Measurements from ENCODE around the gene FNIP2. TPM values are rescaled to one million over a fixed set of nuclear protein-coding genes. Genes with fewer than 3 reads are reported as not detected.
"Not testable (repeated sequence)": the region's sequence is repeated elsewhere in the genome, so short reads cannot be mapped to it uniquely, and the experiment has no call there.

The FNIP2 gene
- polyA plus RNA-seq, 1 experiment, result 14.8 TPM

GRCh38 chr4:158891256-158891655, 122.4 kb downstream of the FNIP2 start:
- POLR2A ChIA-PET, result no interaction called here
- CTCF ChIA-PET, result no interaction called here

GRCh38 chr4:158894826-158895225, 126.0 kb downstream of the FNIP2 start:
- ChIA-PET CTCF (no interaction called here), POLR2A (no interaction called here)
- Histone ChIP-seq H3K27me3 (ENCODE audit: control insufficient read depth, insufficient read depth, low read length) (no peaks in the 10 kb centered on the region), H3K4me3 (ENCODE audit: low read depth, low read length) (no peak overlapping the region), H3K36me3 (ENCODE audit: control insufficient read depth, insufficient read depth, low read length) (no peaks in the 10 kb centered on the region)
- no peak for DNase-seq (ENCODE audit: low read depth)
- no peak for TF ChIP-seq CTCF (IDR thresholded peaks at IDR 0.05; ENCODE audit: insufficient read depth, low read depth, low read length)

More at GRCh38 chr4:158891256-158891655, 122.4 kb downstream of the FNIP2 start:
- H3K36me3 ChIP-seq (ENCODE audit: control insufficient read depth, insufficient read depth, low read length), result no peaks in the 10 kb centered on the region; the same call in 1 of the 2 replicates
- TF ChIP-seq CTCF (IDR thresholded peaks at IDR 0.05; ENCODE audit: insufficient read depth, low read depth, low read length), result no peak
- DNase-seq (ENCODE audit: low read depth), result no peak
- H3K4me3 ChIP-seq (ENCODE audit: low read depth, low read length), result no peak overlapping the region
- H3K27me3 ChIP-seq (ENCODE audit: control insufficient read depth, insufficient read depth, low read length), result no peaks in the 10 kb centered on the region

GRCh38 chr4:158895797-158896576, 127.2 kb downstream of the FNIP2 start:
- ChIA-PET CTCF (interaction anchor here (0.6 kb wide), 1 partner anchor 122 kb away, joined by 3 read pairs; no protein-coding TSS in a partner anchor), POLR2A (interaction anchor here (0.6 kb wide), 1 partner anchor 12 kb away, joined by 4 read pairs; no protein-coding TSS in a partner anchor)
- no peak for TF ChIP-seq CTCF (IDR thresholded peaks at IDR 0.05; ENCODE audit: insufficient read depth, low read depth, low read length)
- H3K4me3 ChIP-seq (ENCODE audit: low read depth, low read length), result no peak overlapping the region
- no peak for DNase-seq (ENCODE audit: low read depth)
- H3K36me3 ChIP-seq (ENCODE audit: control insufficient read depth, insufficient read depth, low read length), result no peaks in the 10 kb centered on the region
- H3K27me3 ChIP-seq (ENCODE audit: control insufficient read depth, insufficient read depth, low read length), result no peaks in the 10 kb centered on the region

- DNase-seq (ENCODE audit: low read depth); H3K36me3 ChIP-seq (ENCODE audit: control insufficient read depth, insufficient read depth, low read length); H3K4me3 ChIP-seq (ENCODE audit: low read depth, low read length); CTCF ChIA-PET; H3K27me3 ChIP-seq (ENCODE audit: control insufficient read depth, insufficient read depth, low read length); POLR2A ChIA-PET: not testable (repeated sequence)
Observed at GRCh38 chr4:158896577-158897238, 127.9 kb downstream of the FNIP2 start.

- H3K4me3 ChIP-seq (ENCODE audit: low read depth, low read length); DNase-seq (ENCODE audit: low read depth); H3K27me3 ChIP-seq (ENCODE audit: control insufficient read depth, insufficient read depth, low read length); CTCF ChIA-PET; H3K36me3 ChIP-seq (ENCODE audit: control insufficient read depth, insufficient read depth, low read length): not testable (repeated sequence)
- POLR2A ChIA-PET, result interaction anchor here (0.7 kb wide), 1 partner anchor 143 kb away, joined by 8 read pairs; no protein-coding TSS in a partner anchor
Observed at GRCh38 chr4:158900408-158900807, 131.6 kb downstream of the FNIP2 start.

- H3K36me3 ChIP-seq (ENCODE audit: control insufficient read depth, insufficient read depth, low read length); H3K4me3 ChIP-seq (ENCODE audit: low read depth, low read length); POLR2A ChIA-PET; H3K27me3 ChIP-seq (ENCODE audit: control insufficient read depth, insufficient read depth, low read length); DNase-seq (ENCODE audit: low read depth): not testable (repeated sequence)
- CTCF ChIA-PET, result interaction anchor here (1.2 to 1.9 kb wide), 2 partner anchors 12 to 143 kb away, joined by 3 to 6 read pairs; no protein-coding TSS in a partner anchor
Observed at GRCh38 chr4:158902280-158903078, 133.7 kb downstream of the FNIP2 start.
